ENCODE measurements around the gene ADIPOR2.
A peak's percentile ranks its signal among the peaks of the same experiment; 100 is the strongest.

ADIPOR2 gene

GRCh38 chr12:1777798-1778197 is 86.9 kb downstream of the ADIPOR2 start:
- no peak for DNase-seq

GRCh38 chr12:1778911-1779310 is 88.0 kb downstream of the ADIPOR2 start:
- no peak for DNase-seq

GRCh38 chr12:1779783-1780182 is 88.9 kb downstream of the ADIPOR2 start:
- no peak for DNase-seq

GRCh38 chr12:1781772-1782171 is 90.9 kb downstream of the ADIPOR2 start:
- no peak for DNase-seq

- DNase-seq, result no peak
Measured at GRCh38 chr12:1782215-1782614, 91.3 kb downstream of the ADIPOR2 start.

- DNase-seq, result no peak
Measured at GRCh38 chr12:1787714-1788113, 96.8 kb downstream of the ADIPOR2 start.

GRCh38 chr12:1790444-1790843 is 99.6 kb downstream of the ADIPOR2 start:
- no peak for DNase-seq

- DNase-seq, result peak; percentile 53
Measured at GRCh38 chr12:1791104-1791841, 100.4 kb downstream of the ADIPOR2 start.

- no peak for DNase-seq
Measured at GRCh38 chr12:1792406-1792805, 101.5 kb downstream of the ADIPOR2 start.

GRCh38 chr12:1793426-1794210 is 102.7 kb downstream of the ADIPOR2 start:
- no peak for DNase-seq

- no peak for DNase-seq
Measured at GRCh38 chr12:1794440-1795090, 103.7 kb downstream of the ADIPOR2 start.

GRCh38 chr12:1795221-1795784 is 104.4 kb downstream of the ADIPOR2 start:
- no peak for DNase-seq

GRCh38 chr12:1795785-1796514 is 105.1 kb downstream of the ADIPOR2 start:
- DNase-seq, result peak; percentile 92

GRCh38 chr12:1796515-1797010 is 105.7 kb downstream of the ADIPOR2 start:
- DNase-seq, result no peak

- peak; percentile 60 for DNase-seq
Measured at GRCh38 chr12:1797011-1797901, 106.4 kb downstream of the ADIPOR2 start.

GRCh38 chr12:1797991-1798640 is 107.2 kb downstream of the ADIPOR2 start:
- DNase-seq, result no peak

GRCh38 chr12:1798641-1799020 is 107.8 kb downstream of the ADIPOR2 start:
- no peak for DNase-seq

GRCh38 chr12:1799051-1799881 is 108.4 kb downstream of the ADIPOR2 start:
- no peak for DNase-seq

- no peak for DNase-seq
Measured at GRCh38 chr12:1799882-1800400, 109.1 kb downstream of the ADIPOR2 start.
